GM12892 (cell line): ENCODE results near the gene ME3.

Experiments
- POLR2A ChIP-seq: IDR thresholded peaks from 2 replicates; pipeline ENCODE4 v1.6.1; 2011; ENCODE audit warnings: low read depth, low read length, control low read depth
- POLR2AphosphoS5 ChIP-seq: IDR thresholded peaks from 2 replicates; pipeline ENCODE4 v1.6.1; 2011; ENCODE audit warnings: low read depth, low read length, control low read depth
- TAF1 ChIP-seq: IDR thresholded peaks from 2 replicates; pipeline ENCODE4 v1.6.1; 2011; ENCODE audit warnings: low read depth, mild to moderate bottlenecking, control low read depth, low read length, borderline replicate concordance

DNA sequence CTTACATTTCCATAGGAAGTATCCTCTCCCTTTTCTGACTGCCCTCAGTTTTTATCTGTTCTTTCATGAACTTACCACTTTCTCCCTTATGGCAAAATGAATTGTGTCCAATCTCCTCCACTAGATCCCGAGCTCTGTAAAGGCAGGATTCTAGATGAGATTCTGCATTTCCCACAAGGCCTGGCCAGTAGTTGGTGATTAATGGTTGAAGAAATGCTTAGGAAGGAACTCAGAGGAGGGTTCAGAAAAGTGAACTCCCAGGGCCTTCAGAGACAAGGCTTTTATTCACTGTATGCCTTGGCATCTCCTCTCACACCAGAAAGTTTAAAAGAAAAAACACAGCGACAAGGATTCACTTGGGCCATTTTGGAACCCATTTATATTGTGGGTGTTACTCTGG lies 231.6 kb downstream of the ME3 start:
- TF ChIP-seq POLR2A (no peak), TAF1 (no peak), POLR2AphosphoS5 (no peak)
